ENCODE results near the gene HDAC9.

Gene HDAC9

DNA sequence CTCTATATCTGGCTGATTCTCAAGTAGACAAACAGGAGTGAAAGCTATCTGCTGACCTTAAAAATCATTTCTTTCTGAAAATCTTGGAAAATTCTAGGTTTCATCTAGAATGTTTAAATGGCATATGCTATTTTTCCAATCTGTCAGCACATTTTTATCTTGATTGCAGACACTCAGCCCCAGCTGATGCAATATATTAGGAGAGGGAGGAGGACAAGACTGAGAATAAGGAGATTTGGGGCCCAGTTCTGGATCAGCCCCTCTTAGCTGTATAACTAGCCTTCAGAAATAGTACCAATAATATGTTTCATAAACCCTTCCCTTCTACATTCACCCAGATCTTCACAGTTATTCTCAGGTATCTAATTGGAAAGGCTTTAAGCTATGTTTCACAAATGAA is 131.2 kb downstream of the HDAC9 start:
- no peak overlapping the region for H3K4me3 ChIP-seq (ENCODE audit: low read length in 2 of 2)
- H3K36me3 ChIP-seq (ENCODE audit: control insufficient read depth in 2 of 2, insufficient read depth in 2 of 2, low read length in 2 of 2): no peaks in the 10 kb centered on the region
- no peaks in the 10 kb centered on the region for H3K4me1 ChIP-seq (ENCODE audit: control insufficient read depth, insufficient read depth, low read length)
- no peak overlapping the region for H3K9ac ChIP-seq (ENCODE audit: low read length in 2 of 2)
- no peaks in the 10 kb centered on the region for H3K27me3 ChIP-seq (ENCODE audit: control insufficient read depth in 1 of 2, insufficient read depth in 2 of 2, low read length in 2 of 2)
- H3K9me3 ChIP-seq (ENCODE audit: control insufficient read depth in 2 of 2, low read length in 2 of 2): no peaks in the 10 kb centered on the region
- H3K27ac ChIP-seq (ENCODE audit: low read length): no peak overlapping the region

DNA sequence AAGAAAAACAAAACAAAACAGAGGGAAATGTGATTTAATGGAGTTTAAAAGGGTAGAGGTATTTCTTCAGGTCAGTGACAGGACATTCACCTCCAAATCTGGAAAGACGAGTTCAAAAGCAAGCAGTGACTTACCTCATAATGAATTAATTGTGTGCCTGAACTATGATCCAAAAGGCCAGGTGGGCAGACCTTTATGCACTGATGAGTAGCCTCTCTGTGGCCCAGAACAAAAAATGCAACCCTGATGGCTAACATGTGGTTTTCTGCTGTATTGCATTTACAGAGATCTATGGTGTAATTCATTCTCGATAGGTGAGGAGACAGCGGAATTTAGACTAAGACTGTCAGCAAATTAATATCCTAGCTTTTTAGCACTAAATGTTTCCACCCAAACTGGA is 142.0 kb downstream of the HDAC9 start:
- H3K27me3 ChIP-seq (ENCODE audit: control insufficient read depth in 1 of 2, insufficient read depth in 2 of 2, low read length in 2 of 2): no peaks in the 10 kb centered on the region
- H3K36me3 ChIP-seq (ENCODE audit: control insufficient read depth in 2 of 2, insufficient read depth in 2 of 2, low read length in 2 of 2): no peaks in the 10 kb centered on the region
- no peaks in the 10 kb centered on the region for H3K4me1 ChIP-seq (ENCODE audit: control insufficient read depth, insufficient read depth, low read length)
- no peak overlapping the region for H3K9ac ChIP-seq (ENCODE audit: low read length in 2 of 2)
- no peaks in the 10 kb centered on the region for H3K9me3 ChIP-seq (ENCODE audit: control insufficient read depth in 2 of 2, low read length in 2 of 2)
- no peak overlapping the region for H3K27ac ChIP-seq (ENCODE audit: low read length)
- H3K4me3 ChIP-seq (ENCODE audit: low read length in 2 of 2): no peak overlapping the region

DNA sequence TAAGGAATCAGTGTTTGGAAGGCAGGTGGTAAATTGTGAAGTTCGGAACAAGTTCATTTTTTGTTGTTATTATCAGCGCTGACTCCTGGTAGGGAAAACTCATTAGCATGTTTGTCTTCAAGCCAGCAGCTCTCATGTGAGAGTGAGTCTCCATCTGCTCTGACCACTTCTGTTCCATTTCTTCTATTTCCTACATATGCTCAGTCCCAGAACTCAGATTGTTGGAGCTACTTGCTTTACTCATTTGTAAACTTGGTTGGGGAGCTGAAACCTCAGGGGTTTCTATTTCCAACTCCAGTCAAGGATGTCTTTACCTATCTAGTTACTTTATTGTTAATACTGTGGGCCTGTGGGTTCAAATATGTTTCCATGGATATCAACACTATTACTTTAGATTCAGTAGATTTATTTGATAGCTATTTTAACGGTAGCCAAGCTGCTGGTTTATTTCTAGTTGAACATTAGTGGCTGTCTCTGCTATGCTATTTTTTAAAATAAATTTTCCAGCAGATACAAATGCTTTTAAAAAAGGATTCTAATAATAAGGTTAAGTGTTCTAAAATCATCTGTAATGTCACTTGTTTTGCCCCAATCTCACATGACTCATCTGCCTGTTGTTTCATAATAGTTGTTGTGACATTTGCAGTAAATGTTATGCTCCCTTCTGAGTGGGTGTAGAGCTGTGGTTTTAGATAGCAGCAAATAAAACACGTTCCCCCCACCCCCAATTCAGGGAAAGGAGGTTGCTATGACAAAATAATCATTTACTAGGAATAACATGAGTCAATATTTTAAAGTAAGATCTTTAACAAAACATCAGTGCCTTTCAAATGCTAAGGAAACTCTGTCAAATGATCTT is 143.3 kb downstream of the HDAC9 start:
- H3K27me3 ChIP-seq (ENCODE audit: control insufficient read depth in 1 of 2, insufficient read depth in 2 of 2, low read length in 2 of 2): no peaks in the 10 kb centered on the region

DNA sequence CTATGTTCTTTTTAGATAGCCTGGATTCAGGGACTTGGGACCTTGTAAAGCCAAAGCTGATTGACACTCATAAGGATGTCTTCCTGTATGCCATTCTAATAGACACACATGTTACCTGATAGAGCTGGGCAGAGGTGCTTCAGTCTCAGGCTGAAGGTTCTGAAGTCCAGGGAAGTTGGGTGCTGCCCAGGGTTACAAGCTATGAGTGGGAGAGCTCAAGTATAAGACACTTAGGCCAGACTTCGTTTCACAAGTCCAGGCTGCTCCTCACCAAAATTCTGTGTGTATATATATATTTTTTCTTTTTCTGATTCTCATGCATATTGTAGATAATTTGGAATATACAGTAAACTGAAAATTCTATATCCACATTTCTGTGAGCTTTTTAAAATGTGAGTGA is 144.2 kb downstream of the HDAC9 start:
- H3K4me1 ChIP-seq (ENCODE audit: control insufficient read depth, insufficient read depth, low read length): no peaks in the 10 kb centered on the region
- no peaks in the 10 kb centered on the region for H3K27me3 ChIP-seq (ENCODE audit: control insufficient read depth in 1 of 2, insufficient read depth in 2 of 2, low read length in 2 of 2)
- no peaks in the 10 kb centered on the region for H3K36me3 ChIP-seq (ENCODE audit: control insufficient read depth in 2 of 2, insufficient read depth in 2 of 2, low read length in 2 of 2)
- no peak overlapping the region for H3K9ac ChIP-seq (ENCODE audit: low read length in 2 of 2)
- no peak overlapping the region for H3K4me3 ChIP-seq (ENCODE audit: low read length in 2 of 2)
- no peak overlapping the region for H3K27ac ChIP-seq (ENCODE audit: low read length)
- H3K9me3 ChIP-seq (ENCODE audit: control insufficient read depth in 2 of 2, low read length in 2 of 2): no peaks in the 10 kb centered on the region

More for the DNA sequence above, 143.3 kb downstream of the HDAC9 start:
- Histone ChIP-seq H3K9ac (ENCODE audit: low read length in 2 of 2) (no peak overlapping the region), H3K4me3 (ENCODE audit: low read length in 2 of 2) (no peak overlapping the region), H3K27ac (ENCODE audit: low read length) (no peak overlapping the region), H3K9me3 (ENCODE audit: control insufficient read depth in 2 of 2, low read length in 2 of 2) (no peaks in the 10 kb centered on the region), H3K36me3 (ENCODE audit: control insufficient read depth in 2 of 2, insufficient read depth in 2 of 2, low read length in 2 of 2) (no peaks in the 10 kb centered on the region), H3K4me1 (ENCODE audit: control insufficient read depth, insufficient read depth, low read length) (no peaks in the 10 kb centered on the region)

DNA sequence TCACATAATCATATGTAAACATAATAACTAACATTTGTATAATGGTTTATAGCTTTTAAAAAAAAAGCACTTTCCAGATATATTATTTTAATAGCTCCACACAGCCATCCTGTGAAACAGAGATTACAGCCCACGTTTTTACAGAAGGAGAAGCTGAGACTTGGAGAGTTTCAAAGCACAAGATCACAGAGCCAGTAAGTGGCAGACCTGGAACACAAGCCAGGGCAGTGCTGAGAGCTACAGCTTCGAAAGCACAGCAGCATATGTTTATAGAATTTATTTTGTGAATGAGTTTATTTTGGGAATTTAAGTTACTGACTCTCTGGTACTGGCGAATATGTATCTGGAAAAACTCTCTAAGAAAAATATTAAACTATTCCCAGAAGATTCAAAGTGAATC is 149.4 kb downstream of the HDAC9 start:
- no peaks in the 10 kb centered on the region for H3K27me3 ChIP-seq (ENCODE audit: control insufficient read depth in 1 of 2, insufficient read depth in 2 of 2, low read length in 2 of 2)
- H3K9ac ChIP-seq (ENCODE audit: low read length in 2 of 2): no peak overlapping the region
- no peaks in the 10 kb centered on the region for H3K4me1 ChIP-seq (ENCODE audit: control insufficient read depth, insufficient read depth, low read length)
- no peak overlapping the region for H3K27ac ChIP-seq (ENCODE audit: low read length)
- H3K4me3 ChIP-seq (ENCODE audit: low read length in 2 of 2): no peak overlapping the region
- no peaks in the 10 kb centered on the region for H3K9me3 ChIP-seq (ENCODE audit: control insufficient read depth in 2 of 2, low read length in 2 of 2)
- no peaks in the 10 kb centered on the region for H3K36me3 ChIP-seq (ENCODE audit: control insufficient read depth in 2 of 2, insufficient read depth in 2 of 2, low read length in 2 of 2)

DNA sequence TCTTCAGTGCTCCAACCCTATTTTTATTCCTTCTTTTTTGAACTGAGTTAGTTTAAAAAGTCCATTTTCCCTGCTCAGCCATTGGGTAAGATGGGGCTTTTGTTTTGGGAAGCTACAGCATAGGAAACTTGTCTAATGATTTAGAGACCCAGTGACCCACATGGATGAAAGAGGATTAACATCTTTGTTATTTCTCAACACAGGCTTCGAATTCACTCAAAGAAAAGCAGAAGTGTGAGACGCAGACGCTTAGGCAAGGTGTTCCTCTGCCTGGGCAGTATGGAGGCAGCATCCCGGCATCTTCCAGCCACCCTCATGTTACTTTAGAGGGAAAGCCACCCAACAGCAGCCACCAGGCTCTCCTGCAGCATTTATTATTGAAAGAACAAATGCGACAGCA is 152.0 kb downstream of the HDAC9 start:
- H3K9me3 ChIP-seq (ENCODE audit: control insufficient read depth in 2 of 2, low read length in 2 of 2): no peaks in the 10 kb centered on the region
- H3K4me1 ChIP-seq (ENCODE audit: control insufficient read depth, insufficient read depth, low read length): no peaks in the 10 kb centered on the region
- no peaks in the 10 kb centered on the region for H3K27me3 ChIP-seq (ENCODE audit: control insufficient read depth in 1 of 2, insufficient read depth in 2 of 2, low read length in 2 of 2)
- H3K4me3 ChIP-seq (ENCODE audit: low read length in 2 of 2): no peak overlapping the region
- H3K36me3 ChIP-seq (ENCODE audit: control insufficient read depth in 2 of 2, insufficient read depth in 2 of 2, low read length in 2 of 2): no peaks in the 10 kb centered on the region
- no peak overlapping the region for H3K27ac ChIP-seq (ENCODE audit: low read length)
- H3K9ac ChIP-seq (ENCODE audit: low read length in 2 of 2): no peak overlapping the region

DNA sequence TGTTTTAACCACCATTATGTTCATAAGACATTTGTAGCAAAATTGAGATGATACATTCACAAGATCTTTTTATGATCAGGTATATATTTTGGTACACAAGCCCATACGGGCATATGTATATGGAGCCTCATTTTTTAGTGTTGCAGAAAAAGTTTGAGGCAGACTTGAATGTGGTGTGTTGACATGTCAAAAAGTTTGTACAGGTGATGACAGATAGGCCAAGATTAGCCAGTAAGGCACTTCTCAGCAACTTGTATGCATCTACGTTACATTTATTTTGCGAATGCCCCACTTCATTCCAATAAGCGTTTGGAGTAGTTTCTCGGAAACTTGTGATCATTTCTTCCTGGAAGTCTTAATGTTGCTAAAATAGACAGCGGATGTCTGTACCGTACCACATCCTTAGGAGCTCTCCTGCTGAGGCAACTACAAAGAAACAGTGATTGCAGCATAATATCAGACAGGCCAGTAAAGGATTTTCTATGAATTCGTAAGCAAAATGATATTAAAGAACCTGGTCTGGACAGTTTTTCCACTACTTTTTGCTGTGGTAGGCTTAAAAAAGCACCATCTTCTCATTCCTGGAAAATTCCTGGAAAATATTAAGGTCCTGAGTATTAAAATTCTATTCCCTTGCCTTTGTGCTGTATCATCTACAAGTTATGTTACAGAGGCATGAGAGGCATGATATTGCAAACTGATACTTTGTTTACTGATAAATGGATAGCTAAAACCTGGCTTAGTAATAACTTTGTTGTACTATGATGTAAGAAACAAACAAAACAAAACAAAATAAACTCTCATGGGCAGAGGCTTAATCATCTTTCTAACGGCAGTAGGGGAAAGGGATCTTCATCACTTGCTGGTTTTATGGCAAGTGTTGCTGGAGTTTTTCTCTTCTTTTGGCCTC is 153.6 kb downstream of the HDAC9 start:
- H3K27me3 ChIP-seq (ENCODE audit: control insufficient read depth in 1 of 2, insufficient read depth in 2 of 2, low read length in 2 of 2): no peaks in the 10 kb centered on the region
- H3K27ac ChIP-seq (ENCODE audit: low read length): no peak overlapping the region
- H3K9me3 ChIP-seq (ENCODE audit: control insufficient read depth in 2 of 2, low read length in 2 of 2): no peaks in the 10 kb centered on the region
- no peaks in the 10 kb centered on the region for H3K4me1 ChIP-seq (ENCODE audit: control insufficient read depth, insufficient read depth, low read length)
- no peak overlapping the region for H3K9ac ChIP-seq (ENCODE audit: low read length in 2 of 2)
- H3K36me3 ChIP-seq (ENCODE audit: control insufficient read depth in 2 of 2, insufficient read depth in 2 of 2, low read length in 2 of 2): no peaks in the 10 kb centered on the region
- no peak overlapping the region for H3K4me3 ChIP-seq (ENCODE audit: low read length in 2 of 2)

DNA sequence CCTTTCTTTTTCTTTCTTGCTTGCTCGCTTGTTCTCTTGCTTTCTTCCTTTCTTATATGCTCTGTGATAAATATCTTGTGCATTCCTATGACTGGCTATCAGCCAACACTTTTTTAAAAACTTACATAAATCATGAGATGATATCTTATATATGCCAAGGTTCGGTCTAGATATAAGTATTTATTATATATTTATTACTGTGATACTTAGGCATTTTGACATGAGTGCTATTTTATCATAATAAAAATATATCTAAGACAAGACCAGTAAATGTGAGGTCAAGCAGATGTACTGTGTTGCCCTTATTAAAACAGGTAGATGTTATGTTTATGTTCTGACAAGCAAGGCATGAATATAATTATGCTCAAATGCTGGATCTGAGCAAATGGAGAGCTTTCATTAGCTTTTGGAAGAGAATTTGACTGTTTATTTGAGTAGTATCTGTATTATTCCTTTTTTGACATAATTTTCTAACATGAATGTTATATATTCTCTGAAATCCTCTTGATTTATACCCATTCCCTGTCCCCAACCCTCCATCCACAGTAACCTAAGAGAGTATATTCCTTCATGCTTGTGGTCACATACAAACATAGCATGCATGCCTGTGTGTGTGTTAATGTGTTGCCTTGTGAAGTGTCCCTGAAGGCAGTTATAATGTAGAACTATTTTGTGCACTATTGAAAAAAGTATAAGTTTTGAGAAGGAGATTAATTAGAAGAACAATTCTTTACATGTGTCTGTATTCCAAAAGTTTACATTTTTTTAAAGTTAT is 158.0 kb downstream of the HDAC9 start:
- Histone ChIP-seq H3K9ac (ENCODE audit: low read length in 2 of 2) (no peak overlapping the region), H3K4me3 (ENCODE audit: low read length in 2 of 2) (no peak overlapping the region), H3K4me1 (ENCODE audit: control insufficient read depth, insufficient read depth, low read length) (no peaks in the 10 kb centered on the region)

DNA sequence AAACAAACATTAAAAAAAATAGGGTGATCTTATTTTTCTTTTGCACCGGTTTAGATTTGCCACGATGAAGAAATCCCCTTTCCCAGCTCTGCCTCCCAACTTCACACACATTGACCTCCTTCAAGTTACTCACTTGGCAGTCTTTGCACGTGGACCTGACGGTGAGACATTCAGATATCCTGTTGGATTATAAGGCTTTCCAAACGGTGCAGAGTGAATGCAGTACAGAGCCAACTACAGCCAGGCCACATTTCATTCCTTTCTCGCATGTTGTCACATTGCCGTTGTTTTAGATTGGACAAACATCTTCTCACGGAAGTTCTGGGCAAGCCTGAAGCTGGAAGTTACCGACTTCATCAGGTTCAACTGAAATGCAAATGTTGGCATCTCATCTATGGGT is 159.2 kb downstream of the HDAC9 start:
- H3K4me1 ChIP-seq (ENCODE audit: control insufficient read depth, insufficient read depth, low read length): no peaks in the 10 kb centered on the region
- H3K9ac ChIP-seq (ENCODE audit: low read length in 2 of 2): no peak overlapping the region
- no peak overlapping the region for H3K27ac ChIP-seq (ENCODE audit: low read length)

More for the DNA sequence above, 158.0 kb downstream of the HDAC9 start:
- Histone ChIP-seq H3K27ac (ENCODE audit: low read length) (no peak overlapping the region), H3K27me3 (ENCODE audit: control insufficient read depth in 1 of 2, insufficient read depth in 2 of 2, low read length in 2 of 2) (no peaks in the 10 kb centered on the region), H3K9me3 (ENCODE audit: control insufficient read depth in 2 of 2, low read length in 2 of 2) (no peaks in the 10 kb centered on the region), H3K36me3 (ENCODE audit: control insufficient read depth in 2 of 2, insufficient read depth in 2 of 2, low read length in 2 of 2) (no peaks in the 10 kb centered on the region)

DNA sequence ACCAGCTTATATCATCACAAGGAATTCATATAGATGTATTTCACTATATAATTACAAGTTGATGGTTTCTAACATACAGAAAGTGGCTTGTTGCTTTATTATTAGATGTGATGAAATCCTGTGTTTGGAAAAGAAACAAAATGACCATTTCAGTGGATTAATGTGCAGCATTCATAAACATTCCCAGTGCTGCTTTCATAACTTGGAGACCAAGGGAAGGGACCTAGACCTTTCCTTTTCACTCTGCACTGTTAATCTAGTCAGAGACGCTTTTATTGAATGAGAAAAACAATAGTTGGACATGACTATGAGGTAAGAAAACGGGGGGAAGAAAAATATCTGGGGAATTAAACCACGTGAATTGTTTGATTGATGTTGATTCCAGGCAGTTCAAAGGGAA is 160.0 kb downstream of the HDAC9 start:
- Histone ChIP-seq H3K27ac (ENCODE audit: low read length) (no peak overlapping the region), H3K9me3 (ENCODE audit: control insufficient read depth in 2 of 2, low read length in 2 of 2) (no peaks in the 10 kb centered on the region), H3K27me3 (ENCODE audit: control insufficient read depth in 1 of 2, insufficient read depth in 2 of 2, low read length in 2 of 2) (no peaks in the 10 kb centered on the region)

More for the DNA sequence above, 159.2 kb downstream of the HDAC9 start:
- Histone ChIP-seq H3K36me3 (ENCODE audit: control insufficient read depth in 2 of 2, insufficient read depth in 2 of 2, low read length in 2 of 2) (no peaks in the 10 kb centered on the region), H3K9me3 (ENCODE audit: control insufficient read depth in 2 of 2, low read length in 2 of 2) (no peaks in the 10 kb centered on the region), H3K4me3 (ENCODE audit: low read length in 2 of 2) (no peak overlapping the region), H3K27me3 (ENCODE audit: control insufficient read depth in 1 of 2, insufficient read depth in 2 of 2, low read length in 2 of 2) (no peaks in the 10 kb centered on the region)

More for the DNA sequence above, 160.0 kb downstream of the HDAC9 start:
- no peaks in the 10 kb centered on the region for H3K4me1 ChIP-seq (ENCODE audit: control insufficient read depth, insufficient read depth, low read length)
- H3K4me3 ChIP-seq (ENCODE audit: low read length in 2 of 2): no peak overlapping the region
- H3K36me3 ChIP-seq (ENCODE audit: control insufficient read depth in 2 of 2, insufficient read depth in 2 of 2, low read length in 2 of 2): no peaks in the 10 kb centered on the region
- H3K9ac ChIP-seq (ENCODE audit: low read length in 2 of 2): no peak overlapping the region
